DND-41 (cell line): Measurements from ENCODE around the gene CNPPD1.

ENCODE experiments used
- ATAC-seq: fragments of 200-7000 bp; cut with Tn5 transposase; 3 replicates; pipeline ENCODE4 v1.9.1; 2021; ENCODE audit warnings: low read depth; ENCODE audit not compliant: insufficient read depth
- DNase-seq: peaks from one replicate; pipeline ENCODE4 v3.0.0-alpha.2; 2020
- H2AFZ ChIP-seq: 2 replicates; pipeline ENCODE4 v1.6.0; 2012; ENCODE audit warnings: low read depth, low read length
- H3K27ac ChIP-seq: 2 replicates; pipeline ENCODE4 v1.5.1; 2012; ENCODE audit warnings: low read length, inconsistent platforms
- H3K27me3 ChIP-seq: fragments of 200-600 bp; sonication (generic); 2 replicates; pipeline ENCODE4 v1.6.0; 2012; ENCODE audit warnings: low read length, mild to moderate bottlenecking, inconsistent platforms; ENCODE audit not compliant: insufficient read depth, poor library complexity
- H3K36me3 ChIP-seq: 2 replicates; pipeline ENCODE4 v1.5.1; 2012; ENCODE audit warnings: low read length, inconsistent platforms; ENCODE audit not compliant: insufficient read depth
- H3K4me1 ChIP-seq: 2 replicates; pipeline ENCODE4 v1.5.1; 2012; ENCODE audit warnings: mild to moderate bottlenecking, low read length; ENCODE audit not compliant: insufficient read depth
- H3K4me2 ChIP-seq: 2 replicates; pipeline ENCODE4 v1.6.0; 2012; ENCODE audit warnings: mild to moderate bottlenecking, moderate library complexity, low read length, inconsistent platforms; ENCODE audit not compliant: insufficient read depth
- H3K4me3 ChIP-seq, 2 experiments: fragments of 200-600 bp in 1 of 2; shearing (Covaris generic) in 1 of 2; 2 replicates each; pipeline ENCODE4 v1.5.1; 2012 to 2016; ENCODE audit warnings: inconsistent platforms in 2 of 2, low read length in 2 of 2, mild to moderate bottlenecking in 2 of 2, low read depth in 1 of 2, moderate library complexity in 1 of 2
- H3K79me2 ChIP-seq: 2 replicates; pipeline ENCODE4 v1.6.0; 2012; ENCODE audit warnings: low read length, inconsistent platforms; ENCODE audit not compliant: insufficient read depth
- H3K9ac ChIP-seq: 2 replicates; pipeline ENCODE4 v1.6.0; 2012; ENCODE audit warnings: low read depth, mild to moderate bottlenecking, inconsistent platforms, low read length, moderate library complexity
- H3K9me3 ChIP-seq: 2 replicates; pipeline ENCODE4 v1.5.1; 2012; ENCODE audit warnings: low read length, moderate library complexity, mild to moderate bottlenecking, inconsistent platforms; ENCODE audit not compliant: insufficient read depth, severe bottlenecking
- H4K20me1 ChIP-seq: 2 replicates; pipeline ENCODE4 v1.6.0; 2012; ENCODE audit warnings: low read length; ENCODE audit not compliant: insufficient read depth
- EZH2 ChIP-seq: IDR thresholded peaks from 3 replicates; pipeline ENCODE4 v1.6.1; 2012; ENCODE audit warnings: borderline replicate concordance, low read depth, mild to moderate bottlenecking, moderate library complexity, low read length, inconsistent platforms; ENCODE audit not compliant: severe bottlenecking
- TF ChIP-seq, protein P1 (sequence below): IDR thresholded peaks from 2 replicates; pipeline ENCODE4 v1.5.1; 2012; ENCODE audit warnings: borderline replicate concordance, low read length, moderate library complexity, mild to moderate bottlenecking; ENCODE audit not compliant: poor library complexity, severe bottlenecking; ENCODE audit errors: extremely low read depth

The CNPPD1 gene

DNA sequence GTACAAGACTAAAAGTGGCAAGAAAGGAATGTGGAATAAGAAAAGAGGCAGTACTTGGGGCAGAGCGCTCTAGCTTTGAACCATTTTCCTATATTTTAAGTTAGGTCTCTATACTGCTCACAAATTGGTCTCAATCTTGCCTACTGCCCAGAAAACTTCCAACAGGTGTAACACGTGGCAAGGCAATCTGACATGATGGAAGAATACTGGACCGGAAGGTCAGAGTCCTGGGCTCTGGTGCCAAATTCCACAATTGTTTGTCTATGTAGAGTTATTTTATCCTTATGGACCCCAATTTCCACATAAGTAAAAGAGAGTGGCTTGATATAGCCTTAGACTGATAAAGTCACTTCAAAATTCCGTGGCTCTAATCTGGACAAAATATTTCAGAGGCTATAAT lies 45.0 kb downstream of the CNPPD1 start:
- Histone ChIP-seq H3K4me1 (no peaks in the 10 kb centered on the region), H2AFZ (no peak overlapping the region), H3K4me3 (no peak overlapping the region), H3K9ac (no peak overlapping the region), H3K4me2 (no peak overlapping the region), H3K36me3 (no peaks in the 10 kb centered on the region), H4K20me1 (peaks cover 5% of the 10 kb centered on the region; the same call in 1 of the 2 replicates), H3K27me3 (no peaks in the 10 kb centered on the region), H3K27ac (no peak overlapping the region), H3K9me3 (no peaks in the 10 kb centered on the region), H3K79me2 (no peaks in the 10 kb centered on the region)
- TF ChIP-seq EZH2, result no peak
- TF ChIP-seq, protein P1, sequence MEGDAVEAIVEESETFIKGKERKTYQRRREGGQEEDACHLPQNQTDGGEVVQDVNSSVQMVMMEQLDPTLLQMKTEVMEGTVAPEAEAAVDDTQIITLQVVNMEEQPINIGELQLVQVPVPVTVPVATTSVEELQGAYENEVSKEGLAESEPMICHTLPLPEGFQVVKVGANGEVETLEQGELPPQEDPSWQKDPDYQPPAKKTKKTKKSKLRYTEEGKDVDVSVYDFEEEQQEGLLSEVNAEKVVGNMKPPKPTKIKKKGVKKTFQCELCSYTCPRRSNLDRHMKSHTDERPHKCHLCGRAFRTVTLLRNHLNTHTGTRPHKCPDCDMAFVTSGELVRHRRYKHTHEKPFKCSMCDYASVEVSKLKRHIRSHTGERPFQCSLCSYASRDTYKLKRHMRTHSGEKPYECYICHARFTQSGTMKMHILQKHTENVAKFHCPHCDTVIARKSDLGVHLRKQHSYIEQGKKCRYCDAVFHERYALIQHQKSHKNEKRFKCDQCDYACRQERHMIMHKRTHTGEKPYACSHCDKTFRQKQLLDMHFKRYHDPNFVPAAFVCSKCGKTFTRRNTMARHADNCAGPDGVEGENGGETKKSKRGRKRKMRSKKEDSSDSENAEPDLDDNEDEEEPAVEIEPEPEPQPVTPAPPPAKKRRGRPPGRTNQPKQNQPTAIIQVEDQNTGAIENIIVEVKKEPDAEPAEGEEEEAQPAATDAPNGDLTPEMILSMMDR, result no peak
- DNase-seq, result no peak
- ATAC-seq, result no peak

DNA sequence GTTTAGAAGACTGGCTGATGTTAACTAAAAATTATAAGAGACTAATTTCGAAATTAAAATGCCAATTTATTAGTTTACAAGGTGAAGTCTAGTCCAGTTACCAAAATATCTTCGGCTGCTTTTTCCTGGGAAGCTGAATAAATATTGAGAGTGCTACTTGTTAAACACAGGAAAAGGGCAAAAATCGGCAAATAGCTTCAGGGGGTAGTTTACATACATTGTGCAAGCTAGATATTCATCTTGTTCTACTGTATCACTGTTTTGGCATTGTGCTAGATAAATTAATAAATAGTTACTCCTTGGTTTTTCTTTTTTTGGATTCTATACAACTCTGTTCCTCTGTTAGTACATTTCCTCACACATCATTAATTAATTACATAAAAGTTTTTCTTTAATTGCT lies 45.4 kb downstream of the CNPPD1 start:
- Histone ChIP-seq H3K4me1 (no peaks in the 10 kb centered on the region), H3K27me3 (no peaks in the 10 kb centered on the region), H3K9me3 (no peaks in the 10 kb centered on the region), H3K27ac (no peak overlapping the region), H4K20me1 (peaks cover 5% of the 10 kb centered on the region; the same call in 1 of the 2 replicates), H3K9ac (no peak overlapping the region), H3K36me3 (no peaks in the 10 kb centered on the region), H3K4me2 (no peak overlapping the region), H3K79me2 (no peaks in the 10 kb centered on the region), H3K4me3 (no peak overlapping the region), H2AFZ (no peak overlapping the region)
- no peak for DNase-seq
- no peak for ATAC-seq
- no peak for TF ChIP-seq EZH2
- TF ChIP-seq, protein P1, result no peak

GRCh38 chr2:219129589-219129988 lies 47.1 kb downstream of the CNPPD1 start:
- no peaks in the 10 kb centered on the region for H3K4me1 ChIP-seq
- H3K36me3 ChIP-seq, result no peaks in the 10 kb centered on the region
- H3K9me3 ChIP-seq, result no peaks in the 10 kb centered on the region
- H3K9ac ChIP-seq, result no peak overlapping the region
- H3K27ac ChIP-seq, result no peak overlapping the region
- DNase-seq (no peak), ATAC-seq (no peak)
- H4K20me1 ChIP-seq, result peaks cover 9% of the 10 kb centered on the region; the same call in 1 of the 2 replicates
- H3K4me3 ChIP-seq, result no peak overlapping the region
- TF ChIP-seq EZH2, result no peak
- TF ChIP-seq, protein P1, result no peak
- no peaks in the 10 kb centered on the region for H3K27me3 ChIP-seq
- no peak overlapping the region for H2AFZ ChIP-seq
- no peak overlapping the region for H3K4me2 ChIP-seq
- H3K79me2 ChIP-seq, result no peaks in the 10 kb centered on the region

- ATAC-seq, result no peak
- Histone ChIP-seq H3K4me1 (no peaks in the 10 kb centered on the region), H3K9ac (no peak overlapping the region), H3K27ac (no peak overlapping the region), H3K9me3 (no peaks in the 10 kb centered on the region), H3K36me3 (no peaks in the 10 kb centered on the region), H3K79me2 (no peaks in the 10 kb centered on the region), H4K20me1 (peaks cover 9% of the 10 kb centered on the region; the same call in 1 of the 2 replicates), H3K27me3 (no peaks in the 10 kb centered on the region), H2AFZ (no peak overlapping the region), H3K4me2 (no peak overlapping the region), H3K4me3 (no peak overlapping the region)
- TF ChIP-seq, protein P1, result no peak
- no peak for TF ChIP-seq EZH2
- no peak for DNase-seq
These were observed 48.3 kb downstream of the CNPPD1 start for GRCh38 chr2:219128396-219128795.
